ENCODE results near the gene EIF4E1B.
"Not testable (repeated sequence)": the region's sequence is repeated elsewhere in the genome, so short reads cannot be mapped to it uniquely, and the experiment has no call there.

EIF4E1B gene

GRCh38 chr5:176629853-176630680 is at the start of gene EIF4E1B, which contains the start of gene SNCB:
EIF4E1B (plus strand) TSS chr5:176630675; CDS start chr5:176642788, 12,113 bp downstream.
SNCB (minus strand) TSS chr5:176630534; CDS start chr5:176629654, 880 bp downstream.
- DNase-seq: peak; percentile 14

- no peak for DNase-seq
Observed at GRCh38 chr5:176581361-176581760, 49.1 kb upstream of the EIF4E1B start.

- no peak for DNase-seq
Observed at GRCh38 chr5:176583076-176583475, 47.4 kb upstream of the EIF4E1B start.

- no peak for DNase-seq
Observed at GRCh38 chr5:176587398-176587797, 43.1 kb upstream of the EIF4E1B start.

- no peak for DNase-seq
Observed at GRCh38 chr5:176588297-176588696, 42.2 kb upstream of the EIF4E1B start.

GRCh38 chr5:176589039-176589769 is 41.3 kb upstream of the EIF4E1B start:
- no peak for DNase-seq

- DNase-seq: no peak
Observed at GRCh38 chr5:176590035-176590717, 40.3 kb upstream of the EIF4E1B start.

GRCh38 chr5:176591667-176592066 is 38.8 kb upstream of the EIF4E1B start:
- not testable (repeated sequence) for DNase-seq

GRCh38 chr5:176592573-176592972 is 37.9 kb upstream of the EIF4E1B start:
- no peak for DNase-seq

GRCh38 chr5:176593273-176593869 is 37.1 kb upstream of the EIF4E1B start:
- DNase-seq: no peak

GRCh38 chr5:176594554-176594953 is 35.9 kb upstream of the EIF4E1B start:
- DNase-seq: no peak

- no peak for DNase-seq
Observed at GRCh38 chr5:176595386-176595943, 35.0 kb upstream of the EIF4E1B start.

GRCh38 chr5:176596069-176596644 is 34.3 kb upstream of the EIF4E1B start:
- no peak for DNase-seq

- DNase-seq: peak; percentile 46
Observed at GRCh38 chr5:176596689-176597416, 33.6 kb upstream of the EIF4E1B start.

- DNase-seq: no peak
Observed at GRCh38 chr5:176597417-176598389, 32.8 kb upstream of the EIF4E1B start.

- DNase-seq: not testable (repeated sequence)
Observed at GRCh38 chr5:176599749-176600430, 30.6 kb upstream of the EIF4E1B start.

- DNase-seq: no peak
Observed at GRCh38 chr5:176601901-176602482, 28.5 kb upstream of the EIF4E1B start.

- DNase-seq: no peak
Observed at GRCh38 chr5:176603091-176603490, 27.4 kb upstream of the EIF4E1B start.

GRCh38 chr5:176606032-176606431 is 24.4 kb upstream of the EIF4E1B start:
- DNase-seq: no peak

All from inflammatory macrophage treated with lipopolysaccharide for 4 hours (primary cell).